K562 (cell line): ENCODE data around the gene ZFYVE1. TPM values are rescaled to one million over a fixed set of nuclear protein-coding genes. Genes with fewer than 3 reads are reported as not detected.

ENCODE experiments used
- ATAC-seq: fragments of 200-7000 bp; cut with Tn5 transposase; 3 replicates; pipeline ENCODE4 v1.9.1; 2020; ENCODE audit warnings: moderate library complexity
- BruUV-seq: library from RNA; stranded (reverse); fragments of 400-500 nt; replicated peaks from 2 replicates; lab custom pipeline; 2021; lab: Mats Ljungman, UMichigan
- CTCF ChIA-PET: fragments of 300-600 bp; formaldehyde crosslinking; extraction: SDS; loops from one replicate; lab custom pipeline; 2021; ENCODE audit warnings: low intra/inter-chr PET ratio; lab: Yijun Ruan, JAX
- POLR2A ChIA-PET: fragments of 300-600, 350-650 bp; sonication (Branson Sonifier 250); formaldehyde crosslinking; extraction: SDS; loops from one replicate; lab custom pipeline; 2021; ENCODE audit warnings: antibody characterized with exemption, inconsistent platforms; lab: Yijun Ruan, JAX
- DNase-seq, 4 experiments: peaks; one replicate each; pipeline versions ENCODE4 v3.0.0 to v3.0.0-alpha.2; 2011 to 2018; ENCODE audit warnings: low spot score in 3 of 4, mixed read lengths in 3 of 4; ENCODE audit errors: extremely low read depth in 1 of 4
- FAIRE-seq: peaks from 2 replicates; lab custom pipeline; 2011; peaks lifted over from hg19 to GRCh38; lab: Jason Lieb, UNC
- H2AFZ ChIP-seq: 2 replicates; pipeline ENCODE4 v1.6.0; 2011; ENCODE audit warnings: low read depth, low read length, control low read depth, inconsistent platforms
- H3K27ac ChIP-seq: fragments of 200-600 bp; 3 replicates; pipeline ENCODE4 v1.8.0; 2011; ENCODE audit warnings: low read depth, mild to moderate bottlenecking, control low read depth, inconsistent platforms, low read length, moderate library complexity, mixed read lengths; ENCODE audit errors: extremely low read depth
- H3K27me3 ChIP-seq, 2 experiments: fragments of 300-600 bp in 1 of 2; 2 replicates in 1 of 2; 3 replicates in 1 of 2; pipeline versions ENCODE4 v1.6.0 to v1.8.0; 2011; ENCODE audit warnings: inconsistent platforms in 2 of 2, low read length in 2 of 2, mild to moderate bottlenecking in 1 of 2, mixed read lengths in 1 of 2, moderate library complexity in 1 of 2; ENCODE audit not compliant: control insufficient read depth in 2 of 2, insufficient read depth in 2 of 2
- H3K36me3 ChIP-seq: fragments of 300-600 bp; 3 replicates; pipeline ENCODE4 v1.8.0; 2011; ENCODE audit warnings: mild to moderate bottlenecking, low read length, inconsistent platforms; ENCODE audit not compliant: control insufficient read depth, insufficient read depth
- H3K4me1 ChIP-seq, 2 experiments: fragments of 200-600 bp in 1 of 2; replicated peaks in 1 of 2; 2 replicates in 1 of 2; 3 replicates in 1 of 2; pipeline versions ENCODE4 v1.5.1 to v1.8.0; 2011; ENCODE audit warnings: inconsistent platforms in 2 of 2, low read length in 2 of 2, mild to moderate bottlenecking in 1 of 2, mixed read lengths in 1 of 2, moderate library complexity in 1 of 2; ENCODE audit not compliant: control insufficient read depth in 2 of 2, insufficient read depth in 2 of 2
- H3K4me2 ChIP-seq: 2 replicates; pipeline ENCODE4 v1.6.1; 2011; ENCODE audit warnings: low read length, control low read depth, inconsistent platforms, mixed read lengths; ENCODE audit not compliant: insufficient read depth
- H3K4me3 ChIP-seq: fragments of 200-600 bp; sonication (generic), shearing (Covaris generic); 2 replicates; pipeline ENCODE4 v1.5.1; 2016; ENCODE audit warnings: control low read depth, inconsistent platforms
- H3K79me2 ChIP-seq: fragments of 200-600 bp; 3 replicates; pipeline ENCODE4 v1.8.0; 2011; ENCODE audit warnings: low read length, inconsistent platforms; ENCODE audit not compliant: control insufficient read depth, insufficient read depth
- H3K9ac ChIP-seq, 2 experiments: 2 replicates each; pipeline versions ENCODE4 v1.6.0 to v1.6.1; 2011; ENCODE audit warnings: low read depth in 2 of 2, low read length in 2 of 2, control low read depth in 1 of 2, inconsistent platforms in 1 of 2, mild to moderate bottlenecking in 1 of 2, mixed read lengths in 1 of 2; ENCODE audit not compliant: insufficient read depth in 1 of 2
- H3K9me1 ChIP-seq: one replicate; pipeline ENCODE4 v1.6.0; 2011; ENCODE audit warnings: inconsistent platforms, mild to moderate bottlenecking, low read length, moderate library complexity; ENCODE audit not compliant: control insufficient read depth, insufficient read depth
- H3K9me3 ChIP-seq: replicated peaks from 2 replicates; pipeline ENCODE4 v1.5.1; 2011; ENCODE audit warnings: low read depth, low read length, inconsistent platforms; ENCODE audit not compliant: control insufficient read depth, insufficient read depth
- H4K20me1 ChIP-seq: replicated peaks from 2 replicates; pipeline ENCODE4 v1.6.1; 2011; ENCODE audit warnings: low read length, inconsistent platforms, mixed read lengths; ENCODE audit not compliant: control insufficient read depth, insufficient read depth
- RBBP5 ChIP-seq: fragments of 200-600 bp; sonication (generic); IDR thresholded peaks from 2 replicates; pipeline ENCODE4 v1.6.1; 2012; ENCODE audit warnings: borderline replicate concordance, mild to moderate bottlenecking, low read length, control low read depth, inconsistent platforms; ENCODE audit not compliant: insufficient read depth, poor library complexity, severe bottlenecking
- SMC3 ChIP-seq: conservative IDR thresholded peaks from 2 replicates; pipeline ENCODE4 v1.6.1; 2011; ENCODE audit warnings: low read depth, low read length, improper control_type of control experiment; ENCODE audit not compliant: insufficient read depth
- TOE1 ChIP-seq, 2 experiments: fragments of 450-650 bp in 1 of 2; sonication (generic) in 1 of 2; formaldehyde crosslinking in 1 of 2; IDR thresholded peaks; 2 replicates each; pipeline versions ENCODE4 v1.7.1 to v1.8.0; 2016 to 2022; ENCODE audit warnings: borderline replicate concordance in 2 of 2, mild to moderate bottlenecking in 2 of 2, antibody characterized with exemption in 1 of 2, inconsistent platforms in 1 of 2, low read depth in 1 of 2, missing genetic modification reagents in 1 of 2, moderate library complexity in 1 of 2
- WGBS: fragments of 100-300 bp; shearing (Covaris generic); methylation state at CpG from one replicate; pipeline ENCODE4 v1.1.6; 2016; ENCODE audit warnings: low coverage, mixed read lengths; ENCODE audit not compliant: insufficient coverage; ENCODE audit errors: missing lambda C conversion rate; 5-methylcytosine and 5-hydroxymethylcytosine counted together
- in situ Hi-C: fragments of 300-500 bp; cut with MboI; formaldehyde crosslinking; loops from 4 replicates; pipeline ENCODE4 v1.15.0; 2018; ENCODE audit warnings: inconsistent platforms, mixed read lengths
- intact Hi-C: fragments of 100-400 bp; cut with micrococcal nuclease; formaldehyde crosslinking; loops from 2 replicates; pipeline ENCODE4 v1.14.2; 2022
- polyA plus RNA-seq, 8 experiments: library from polyadenylated mRNA; depleted of rRNA in 4 of 8; stranded (reverse) in 5 of 8; unstranded in 3 of 8; fragments of >200 nt; fragmentation: Nextera tagmentation in 2 of 8; fragmentation: Illumina TruSeq in 1 of 8; extraction: Ambion mirVana in 2 of 8; extraction: Trizol in 1 of 8; gene quantifications; 2 replicates each; pipeline versions ENCODE4 v1.2.1 to v1.2.3, GENCODE V29; 2011 to 2014; ENCODE audit warnings: inconsistent platforms in 1 of 8, missing spikeins in 1 of 8
- total RNA-seq, 7 experiments: library from RNA; depleted of rRNA in 6 of 7; stranded (reverse); fragments of >200 nt in 6 of 7; fragmentation: Illumina TruSeq in 2 of 7; extraction: Trizol in 2 of 7; gene quantifications; 2 replicates each; pipeline versions ENCODE4 v1.2.1 to v1.2.3, GENCODE V29; 2011 to 2021; ENCODE audit warnings: low replicate concordance in 1 of 7
- TF ChIP-seq, protein P1 (sequence below): fragments of 250-450 bp; sonication (Bioruptor Pico); IDR thresholded peaks from 2 replicates; pipeline ENCODE4 v1.8.0; 2022; ENCODE audit warnings: inconsistent platforms

Gene ZFYVE1
- total and polyA plus RNA-seq, 9 of the 15 experiments (the other 6 are each of a cell fraction or from before 2014, with no cell fraction given): 0.62 to 5.5 (median 3.4) TPM

DNA sequence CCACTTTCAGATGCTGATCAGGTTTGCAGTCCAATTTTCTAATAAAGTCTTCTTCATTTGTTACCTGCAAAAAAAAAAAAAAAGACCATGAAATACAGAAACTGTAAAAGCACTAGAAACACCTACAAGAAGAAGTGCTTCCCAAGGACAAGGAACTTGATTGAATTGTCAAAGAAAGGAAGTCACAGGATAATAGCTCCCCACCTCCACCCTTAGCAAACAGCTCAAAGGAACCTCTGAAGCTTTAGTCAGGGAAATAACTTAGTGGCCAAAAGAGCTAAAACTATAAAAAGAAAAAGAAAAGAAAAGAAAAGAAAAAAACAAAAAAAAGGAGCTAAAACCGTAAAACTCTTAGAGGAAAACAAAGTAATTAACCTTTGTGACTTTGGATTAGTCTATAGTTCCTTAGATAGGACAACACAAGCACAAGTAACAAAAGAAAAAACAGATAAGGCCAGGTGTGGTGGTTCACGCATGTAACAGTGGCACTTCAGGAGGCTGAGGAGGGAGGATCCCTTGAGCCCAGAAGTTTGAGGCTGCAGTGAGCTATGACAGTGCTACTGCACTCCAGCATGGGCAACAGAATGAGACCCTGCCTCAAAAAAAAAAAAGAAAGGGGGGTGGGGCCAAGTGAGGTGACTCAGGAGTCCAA lies 28.5 kb downstream of the ZFYVE1 start:
- no TSS peak for BruUV-seq
- peaks cover 4% of the 10 kb centered on the region; the same call in 1 of the 2 replicates for H4K20me1 ChIP-seq
- POLR2A ChIA-PET: interaction anchor here (1.1 kb wide), 2 partner anchors 49 to 73 kb away, joined by 3 read pairs; no protein-coding TSS in a partner anchor

More for the DNA sequence above, 28.5 kb downstream of the ZFYVE1 start:
- Histone ChIP-seq H3K79me2 (no peaks in the 10 kb centered on the region), H3K27me3 (no peaks in the 10 kb centered on the region), H3K4me1 (no peaks in the 10 kb centered on the region; a peak in 1 of 5 replicates), H3K27ac (no peak overlapping the region), H3K9ac (no peak overlapping the region), H3K4me3 (no peak overlapping the region), H3K9me1 (no peaks in the 10 kb centered on the region), H3K36me3 (peaks cover 4% of the 10 kb centered on the region; the same call in 1 of the 3 replicates), H3K9me3 (no peaks in the 10 kb centered on the region), H2AFZ (no peak overlapping the region)
- intact Hi-C loops: no loop called here
- DNase-seq (no peak), FAIRE-seq (no peak), ATAC-seq (no peak)
- 100% methylated on average over 1 of the region's 2 CpGs for WGBS
- in situ Hi-C loops: no loop called here
- TF ChIP-seq TOE1 (IDR thresholded peaks at IDR 0.05; ENCODE audit: borderline replicate concordance): no peak
- no peak for TF ChIP-seq TOE1 (CRISPR knock-in tag; IDR thresholded peaks at IDR 0.05; ENCODE audit: borderline replicate concordance, low read depth)
- TF ChIP-seq SMC3: no peak
- no peak for TF ChIP-seq RBBP5
- TF ChIP-seq, protein P1, sequence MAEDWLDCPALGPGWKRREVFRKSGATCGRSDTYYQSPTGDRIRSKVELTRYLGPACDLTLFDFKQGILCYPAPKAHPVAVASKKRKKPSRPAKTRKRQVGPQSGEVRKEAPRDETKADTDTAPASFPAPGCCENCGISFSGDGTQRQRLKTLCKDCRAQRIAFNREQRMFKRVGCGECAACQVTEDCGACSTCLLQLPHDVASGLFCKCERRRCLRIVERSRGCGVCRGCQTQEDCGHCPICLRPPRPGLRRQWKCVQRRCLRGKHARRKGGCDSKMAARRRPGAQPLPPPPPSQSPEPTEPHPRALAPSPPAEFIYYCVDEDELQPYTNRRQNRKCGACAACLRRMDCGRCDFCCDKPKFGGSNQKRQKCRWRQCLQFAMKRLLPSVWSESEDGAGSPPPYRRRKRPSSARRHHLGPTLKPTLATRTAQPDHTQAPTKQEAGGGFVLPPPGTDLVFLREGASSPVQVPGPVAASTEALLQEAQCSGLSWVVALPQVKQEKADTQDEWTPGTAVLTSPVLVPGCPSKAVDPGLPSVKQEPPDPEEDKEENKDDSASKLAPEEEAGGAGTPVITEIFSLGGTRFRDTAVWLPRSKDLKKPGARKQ (CRISPR knock-in tag): no peak
- TF ChIP-seq, all 486 proteins: peak for 0
- CTCF ChIA-PET: no interaction called here
- no peak overlapping the region for H3K4me2 ChIP-seq
